IMR-90 (cell line): ENCODE results near the gene GGNBP2.

Experiments used
- CEBPB ChIP-seq: IDR thresholded peaks from 2 replicates; pipeline ENCODE4 v1.6.1; 2012; ENCODE audit warnings: low read depth, low read length, improper control_type of control experiment
- MXI1 ChIP-seq: IDR thresholded peaks from 2 replicates; pipeline ENCODE4 v1.6.1; 2012; ENCODE audit warnings: low read depth, mild to moderate bottlenecking, low read length, moderate library complexity, borderline replicate concordance
- POLR2A ChIP-seq: IDR thresholded peaks from 2 replicates; pipeline ENCODE4 v1.6.1; 2012; ENCODE audit warnings: mild to moderate bottlenecking, low read depth, low read length
- RCOR1 ChIP-seq: IDR thresholded peaks from 2 replicates; pipeline ENCODE4 v1.6.1; 2012; ENCODE audit warnings: mild to moderate bottlenecking, low read length, improper control_type of control experiment; ENCODE audit not compliant: insufficient replicate concordance
- RFX5 ChIP-seq: IDR thresholded peaks from 2 replicates; pipeline ENCODE4 v1.8.0; 2012; ENCODE audit warnings: low read depth, mild to moderate bottlenecking, low read length, moderate library complexity
- TF ChIP-seq, protein P1 (sequence below): conservative IDR thresholded peaks from 2 replicates; pipeline ENCODE4 v1.5.1; 2012; ENCODE audit warnings: mild to moderate bottlenecking, low read depth, low read length, improper control_type of control experiment
- TF ChIP-seq, protein P2 (sequence below): fragments of 150-350 bp; IDR thresholded peaks from 2 replicates; pipeline ENCODE4 v1.6.1; 2016; ENCODE audit warnings: low read depth, mild to moderate bottlenecking, low read length, moderate library complexity, borderline replicate concordance

DNA sequence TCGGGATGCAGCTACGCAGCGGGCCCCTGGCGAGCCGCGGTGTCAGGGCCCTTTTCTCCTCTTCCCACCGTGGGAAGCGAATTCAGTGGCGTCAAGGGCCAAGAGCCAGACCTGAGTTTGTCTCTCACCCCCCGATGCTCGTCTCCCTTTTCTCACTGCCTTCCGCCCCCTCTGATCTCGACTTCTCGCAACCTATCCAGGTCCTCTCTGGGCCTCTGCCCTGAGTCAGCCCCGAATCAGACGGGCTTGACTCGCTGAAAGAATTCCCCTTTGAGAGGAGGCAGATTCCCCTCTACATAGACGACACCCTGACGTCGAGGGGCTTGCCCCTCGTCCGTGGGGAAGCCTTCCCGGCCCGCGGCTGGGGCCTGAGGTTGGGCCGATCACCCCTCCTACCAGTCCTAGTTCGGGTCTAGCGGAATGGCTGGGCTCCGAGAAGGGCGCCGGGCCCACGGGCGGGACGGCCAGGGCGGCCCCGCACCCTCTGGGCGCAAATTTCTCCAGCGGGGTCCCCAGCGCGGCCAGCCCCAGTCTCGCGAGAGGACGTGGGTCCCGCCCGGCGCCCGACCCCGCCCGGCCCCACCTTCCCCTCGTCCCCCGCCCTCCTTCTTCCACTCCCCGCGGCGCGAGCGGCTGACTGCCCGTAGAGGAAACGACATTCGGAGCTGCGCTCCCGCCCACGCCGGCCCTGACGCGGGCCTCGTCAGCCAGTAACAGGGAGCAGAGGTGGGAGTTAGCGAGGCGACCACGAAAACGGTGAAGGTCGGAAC lies at the start of gene GGNBP2:
- TF ChIP-seq, protein P1, sequence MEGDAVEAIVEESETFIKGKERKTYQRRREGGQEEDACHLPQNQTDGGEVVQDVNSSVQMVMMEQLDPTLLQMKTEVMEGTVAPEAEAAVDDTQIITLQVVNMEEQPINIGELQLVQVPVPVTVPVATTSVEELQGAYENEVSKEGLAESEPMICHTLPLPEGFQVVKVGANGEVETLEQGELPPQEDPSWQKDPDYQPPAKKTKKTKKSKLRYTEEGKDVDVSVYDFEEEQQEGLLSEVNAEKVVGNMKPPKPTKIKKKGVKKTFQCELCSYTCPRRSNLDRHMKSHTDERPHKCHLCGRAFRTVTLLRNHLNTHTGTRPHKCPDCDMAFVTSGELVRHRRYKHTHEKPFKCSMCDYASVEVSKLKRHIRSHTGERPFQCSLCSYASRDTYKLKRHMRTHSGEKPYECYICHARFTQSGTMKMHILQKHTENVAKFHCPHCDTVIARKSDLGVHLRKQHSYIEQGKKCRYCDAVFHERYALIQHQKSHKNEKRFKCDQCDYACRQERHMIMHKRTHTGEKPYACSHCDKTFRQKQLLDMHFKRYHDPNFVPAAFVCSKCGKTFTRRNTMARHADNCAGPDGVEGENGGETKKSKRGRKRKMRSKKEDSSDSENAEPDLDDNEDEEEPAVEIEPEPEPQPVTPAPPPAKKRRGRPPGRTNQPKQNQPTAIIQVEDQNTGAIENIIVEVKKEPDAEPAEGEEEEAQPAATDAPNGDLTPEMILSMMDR, result no peak
- peak; percentile 95 for TF ChIP-seq POLR2A
- TF ChIP-seq CEBPB, result no peak
- no peak for TF ChIP-seq RFX5
- no peak for TF ChIP-seq RCOR1
- TF ChIP-seq, protein P2, sequence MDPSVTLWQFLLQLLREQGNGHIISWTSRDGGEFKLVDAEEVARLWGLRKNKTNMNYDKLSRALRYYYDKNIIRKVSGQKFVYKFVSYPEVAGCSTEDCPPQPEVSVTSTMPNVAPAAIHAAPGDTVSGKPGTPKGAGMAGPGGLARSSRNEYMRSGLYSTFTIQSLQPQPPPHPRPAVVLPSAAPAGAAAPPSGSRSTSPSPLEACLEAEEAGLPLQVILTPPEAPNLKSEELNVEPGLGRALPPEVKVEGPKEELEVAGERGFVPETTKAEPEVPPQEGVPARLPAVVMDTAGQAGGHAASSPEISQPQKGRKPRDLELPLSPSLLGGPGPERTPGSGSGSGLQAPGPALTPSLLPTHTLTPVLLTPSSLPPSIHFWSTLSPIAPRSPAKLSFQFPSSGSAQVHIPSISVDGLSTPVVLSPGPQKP, result no peak
- 0 out of 2 replicates have a peak, but pooled peaks have one; percentile 29 for TF ChIP-seq MXI1
